ENCODE measurements around the gene MB. TPM values are rescaled to one million over a fixed set of nuclear protein-coding genes. Genes with fewer than 3 reads are reported as not detected.
A peak's percentile ranks its signal among the peaks of the same experiment; 100 is the strongest.

MB gene
- polyA plus RNA-seq, 1 donor from 2014 or later: 0.51 TPM

DNA sequence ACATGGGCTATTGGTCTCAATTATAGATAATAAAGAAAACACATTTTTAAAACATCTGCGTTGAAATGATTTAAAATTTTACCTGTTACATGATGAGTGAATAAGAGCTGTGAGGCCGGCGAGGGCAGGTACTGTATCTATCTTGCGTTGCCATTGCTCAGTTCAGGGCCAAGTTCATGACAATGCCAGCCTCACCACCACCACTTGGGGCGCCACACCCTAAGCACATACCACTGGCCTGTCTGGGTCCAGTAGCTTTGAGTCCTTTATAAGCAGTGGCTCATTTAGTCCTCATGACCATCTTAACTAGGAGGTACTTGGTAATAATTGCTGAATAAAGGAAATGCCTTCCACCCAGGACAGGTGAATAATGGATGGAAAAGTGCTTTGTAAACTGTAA, 14.5 kb upstream of the MB start:
- Histone ChIP-seq H3K79me2 (replicated peaks; ENCODE audit: insufficient read depth, low read length) (no peaks in the 10 kb centered on the region), H3K4me2 (ENCODE audit: low read length) (no peak overlapping the region), H3F3A (ENCODE audit: insufficient read depth, low read length, poor library complexity, severe bottlenecking) (no peaks in the 10 kb centered on the region), H2AFZ (ENCODE audit: low read depth, low read length) (no peak overlapping the region), H3K9me3 (ENCODE audit: low read length) (no peaks in the 10 kb centered on the region), H3K27ac (ENCODE audit: low read length) (no peak overlapping the region), H3K9me2 (ENCODE audit: insufficient read depth, low read length) (no peaks in the 10 kb centered on the region), H3K4me3 (ENCODE audit: low read length) (no peak overlapping the region), H3K36me3 (ENCODE audit: insufficient read depth, low read length) (no peaks in the 10 kb centered on the region), H4K20me1 (ENCODE audit: insufficient read depth) (no peaks in the 10 kb centered on the region), H3K9ac (ENCODE audit: low read length) (no peak overlapping the region), H3K27me3 (ENCODE audit: insufficient read depth, low read depth, low read length) (no peaks in the 10 kb centered on the region)
- TF ChIP-seq, protein P1, sequence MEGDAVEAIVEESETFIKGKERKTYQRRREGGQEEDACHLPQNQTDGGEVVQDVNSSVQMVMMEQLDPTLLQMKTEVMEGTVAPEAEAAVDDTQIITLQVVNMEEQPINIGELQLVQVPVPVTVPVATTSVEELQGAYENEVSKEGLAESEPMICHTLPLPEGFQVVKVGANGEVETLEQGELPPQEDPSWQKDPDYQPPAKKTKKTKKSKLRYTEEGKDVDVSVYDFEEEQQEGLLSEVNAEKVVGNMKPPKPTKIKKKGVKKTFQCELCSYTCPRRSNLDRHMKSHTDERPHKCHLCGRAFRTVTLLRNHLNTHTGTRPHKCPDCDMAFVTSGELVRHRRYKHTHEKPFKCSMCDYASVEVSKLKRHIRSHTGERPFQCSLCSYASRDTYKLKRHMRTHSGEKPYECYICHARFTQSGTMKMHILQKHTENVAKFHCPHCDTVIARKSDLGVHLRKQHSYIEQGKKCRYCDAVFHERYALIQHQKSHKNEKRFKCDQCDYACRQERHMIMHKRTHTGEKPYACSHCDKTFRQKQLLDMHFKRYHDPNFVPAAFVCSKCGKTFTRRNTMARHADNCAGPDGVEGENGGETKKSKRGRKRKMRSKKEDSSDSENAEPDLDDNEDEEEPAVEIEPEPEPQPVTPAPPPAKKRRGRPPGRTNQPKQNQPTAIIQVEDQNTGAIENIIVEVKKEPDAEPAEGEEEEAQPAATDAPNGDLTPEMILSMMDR (IDR thresholded peaks at IDR 0.05; ENCODE audit: poor library complexity, severe bottlenecking): peak; percentile 45
- no peak for TF ChIP-seq POLR2AphosphoS5 (IDR thresholded peaks at IDR 0.05)

DNA sequence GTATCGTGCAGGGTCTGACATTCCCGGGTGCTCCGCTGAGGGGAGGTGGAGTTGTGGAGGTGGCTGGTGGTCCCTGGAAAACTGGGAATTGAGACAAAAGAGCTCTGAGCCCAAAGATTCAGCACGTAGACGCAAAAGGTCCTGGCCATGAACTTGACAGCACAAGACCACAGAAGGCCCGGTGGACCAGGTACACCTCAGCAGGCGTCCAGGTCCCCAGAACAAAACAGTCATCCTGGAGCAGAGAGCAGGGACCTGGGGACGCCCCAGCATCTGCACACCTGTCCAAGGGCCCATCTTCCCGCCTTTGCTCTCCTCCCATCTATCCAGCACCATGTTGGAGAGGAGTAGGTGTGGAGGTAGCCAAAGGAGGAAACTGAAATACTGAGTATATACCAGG, 13.8 kb upstream of the MB start:
- H3K4me3 ChIP-seq (ENCODE audit: low read length): no peak overlapping the region
- H3K27me3 ChIP-seq (ENCODE audit: insufficient read depth, low read depth, low read length): no peaks in the 10 kb centered on the region
- TF ChIP-seq RAD21 (conservative IDR thresholded peaks at IDR 0.05): no peak
- TF ChIP-seq EZH2 (IDR thresholded peaks at IDR 0.05; ENCODE audit: borderline replicate concordance, insufficient read depth, low read length, poor library complexity, severe bottlenecking): no peak
- no peak for TF ChIP-seq EP300 (conservative IDR thresholded peaks at IDR 0.05; ENCODE audit: poor library complexity, severe bottlenecking)
- no peak for TF ChIP-seq TAF1 (IDR thresholded peaks at IDR 0.05; ENCODE audit: low read depth)
- no peak for TF ChIP-seq SMC3 (conservative IDR thresholded peaks at IDR 0.05; ENCODE audit: poor library complexity)
- no peak for TF ChIP-seq REST (IDR thresholded peaks at IDR 0.05; ENCODE audit: borderline replicate concordance)
- H3K4me2 ChIP-seq (ENCODE audit: low read length): no peak overlapping the region
- H3K9ac ChIP-seq (ENCODE audit: low read length): no peak overlapping the region
- H3K36me3 ChIP-seq (ENCODE audit: insufficient read depth, low read length): no peaks in the 10 kb centered on the region
- H3K9me2 ChIP-seq (ENCODE audit: insufficient read depth, low read length): no peaks in the 10 kb centered on the region
- no peaks in the 10 kb centered on the region for H3K79me2 ChIP-seq (replicated peaks; ENCODE audit: insufficient read depth, low read length)
- no peak overlapping the region for H3K27ac ChIP-seq (ENCODE audit: low read length)
- H3K9me3 ChIP-seq (ENCODE audit: low read length): no peaks in the 10 kb centered on the region
- no peaks in the 10 kb centered on the region for H4K20me1 ChIP-seq (ENCODE audit: insufficient read depth)
- no peaks in the 10 kb centered on the region for H3F3A ChIP-seq (ENCODE audit: insufficient read depth, low read length, poor library complexity, severe bottlenecking)
- no peak overlapping the region for H2AFZ ChIP-seq (ENCODE audit: low read depth, low read length)

DNA sequence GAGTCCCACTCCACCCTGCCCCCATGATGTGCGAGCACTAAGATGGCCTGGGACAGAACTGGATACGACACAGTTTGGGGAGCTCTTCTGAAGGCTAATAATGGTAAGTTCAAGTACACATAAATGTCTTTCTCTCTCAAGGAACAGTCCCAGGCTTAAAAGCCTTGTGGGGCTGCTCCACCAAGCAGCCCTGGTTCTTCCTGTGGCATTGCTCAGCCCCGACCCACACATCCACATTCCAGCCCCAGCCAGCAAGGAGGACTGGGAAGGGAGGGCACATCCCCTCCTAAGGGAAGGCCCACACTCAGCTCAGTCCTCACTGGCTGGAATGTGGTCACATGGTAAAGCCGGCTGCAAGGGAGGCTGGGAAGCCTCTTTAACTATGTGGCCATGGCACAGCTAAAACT, 13.3 kb upstream of the MB start:
- Histone ChIP-seq H3K4me3 (ENCODE audit: low read length) (no peak overlapping the region), H3F3A (ENCODE audit: insufficient read depth, low read length, poor library complexity, severe bottlenecking) (no peaks in the 10 kb centered on the region), H3K9me3 (ENCODE audit: low read length) (no peaks in the 10 kb centered on the region), H3K9me2 (ENCODE audit: insufficient read depth, low read length) (no peaks in the 10 kb centered on the region), H3K9ac (ENCODE audit: low read length) (no peak overlapping the region), H3K27ac (ENCODE audit: low read length) (no peak overlapping the region), H3K27me3 (ENCODE audit: insufficient read depth, low read depth, low read length) (no peaks in the 10 kb centered on the region), H3K36me3 (ENCODE audit: insufficient read depth, low read length) (no peaks in the 10 kb centered on the region), H3K4me2 (ENCODE audit: low read length) (no peak overlapping the region), H3K79me2 (replicated peaks; ENCODE audit: insufficient read depth, low read length) (no peaks in the 10 kb centered on the region), H2AFZ (ENCODE audit: low read depth, low read length) (no peak overlapping the region), H4K20me1 (ENCODE audit: insufficient read depth) (no peaks in the 10 kb centered on the region)
- no peak for TF ChIP-seq POLR2AphosphoS5 (IDR thresholded peaks at IDR 0.05)
- no peak for TF ChIP-seq REST (IDR thresholded peaks at IDR 0.05; ENCODE audit: borderline replicate concordance)
- TF ChIP-seq TAF1 (IDR thresholded peaks at IDR 0.05; ENCODE audit: low read depth): no peak
- TF ChIP-seq EP300 (conservative IDR thresholded peaks at IDR 0.05; ENCODE audit: poor library complexity, severe bottlenecking): no peak
- TF ChIP-seq MXI1 (conservative IDR thresholded peaks at IDR 0.05; ENCODE audit: poor library complexity, severe bottlenecking): no peak
- TF ChIP-seq SMC3 (conservative IDR thresholded peaks at IDR 0.05; ENCODE audit: poor library complexity): no peak

All from neural cell (in vitro differentiated cells).